Measurements from ENCODE around the gene ERC2. TPM values are rescaled to one million over a fixed set of nuclear protein-coding genes. Genes with fewer than 3 reads are reported as not detected.
"Not testable (repeated sequence)": the region's sequence is repeated elsewhere in the genome, so short reads cannot be mapped to it uniquely, and the experiment has no call there.

ERC2 gene
- total and polyA plus RNA-seq, 2 of the 13 experiments (the other 11 are each of a cell fraction or from before 2014, with no cell fraction given), result 0.16 to 0.22 TPM

- ATAC-seq; CTCF ChIA-PET (ENCODE audit: low intra/inter-chr PET ratio, low total read pairs); H3K4me3 ChIP-seq (replicated peaks in 1 of 3; ENCODE audit: insufficient read depth in 1 of 3, low read depth in 2 of 3, low read length in 3 of 3); H4K20me1 ChIP-seq (ENCODE audit: insufficient read depth, low read length); H3K4me1 ChIP-seq (ENCODE audit: insufficient read depth, low read length); BruUV-seq (replicated peaks); H2AFZ ChIP-seq (ENCODE audit: low read length); H3K79me2 ChIP-seq (ENCODE audit: insufficient read depth, low read length); H3K9me3 ChIP-seq (ENCODE audit: low read length); H3K27ac ChIP-seq (ENCODE audit: extremely low read length, insufficient read depth, low read length); DNase-seq (ENCODE audit: low spot score); H3K9ac ChIP-seq (ENCODE audit: insufficient read depth, low read depth, low read length); intact Hi-C loops (cut with micrococcal nuclease; ENCODE audit: unreplicated experiment); in situ Hi-C loops (cut with HindIII; ENCODE audit: extremely low pct_ligation_motif_present, low pct_unique_long_range_greater_than_20kb); FAIRE-seq; POLR2A ChIA-PET; H3K27me3 ChIP-seq (ENCODE audit: control insufficient read depth in 1 of 2, insufficient read depth in 2 of 2, low read length in 2 of 2); H3K4me2 ChIP-seq (ENCODE audit: low read depth, low read length); H3K36me3 ChIP-seq (replicated peaks in 1 of 2; ENCODE audit: control insufficient read depth in 1 of 2, insufficient read depth in 2 of 2, low read length in 2 of 2): not testable (repeated sequence)
- WGBS (ENCODE audit: low lambda C conversion rate), result 60% methylated on average over 5 of the region's 6 CpGs
These were observed 963.2 kb downstream of the ERC2 start for GRCh38 chr3:55505102-55505501.

GRCh38 chr3:55501905-55502304 lies 966.4 kb downstream of the ERC2 start:
- Histone ChIP-seq H3K79me2 (ENCODE audit: insufficient read depth, low read length) (no peaks in the 10 kb centered on the region), H2AFZ (ENCODE audit: low read length) (no peak overlapping the region), H3K9ac (ENCODE audit: insufficient read depth, low read depth, low read length) (no peak overlapping the region), H3K27me3 (ENCODE audit: control insufficient read depth in 1 of 2, insufficient read depth in 2 of 2, low read length in 2 of 2) (no peaks in the 10 kb centered on the region), H3K36me3 (replicated peaks in 1 of 2; ENCODE audit: control insufficient read depth in 1 of 2, insufficient read depth in 2 of 2, low read length in 2 of 2) (no peaks in the 10 kb centered on the region), H3K4me2 (ENCODE audit: low read depth, low read length) (no peak overlapping the region), H3K4me3 (replicated peaks in 1 of 3; ENCODE audit: insufficient read depth in 1 of 3, low read depth in 2 of 3, low read length in 3 of 3) (no peak overlapping the region), H3K4me1 (ENCODE audit: insufficient read depth, low read length) (no peaks in the 10 kb centered on the region), H3K27ac (ENCODE audit: extremely low read length, insufficient read depth, low read length) (no peak overlapping the region), H3K9me3 (ENCODE audit: low read length) (no peaks in the 10 kb centered on the region), H4K20me1 (ENCODE audit: insufficient read depth, low read length) (no peaks in the 10 kb centered on the region)
- BruUV-seq (replicated peaks), result no TSS peak
- 0% methylated on average over 3 of the region's 3 CpGs for WGBS (ENCODE audit: low lambda C conversion rate)
- ATAC-seq, result no peak
- in situ Hi-C loops (cut with HindIII; ENCODE audit: extremely low pct_ligation_motif_present, low pct_unique_long_range_greater_than_20kb), result no loop called here
- ChIA-PET CTCF (ENCODE audit: low intra/inter-chr PET ratio, low total read pairs) (no interaction called here), POLR2A (no interaction called here)
- intact Hi-C loops (cut with micrococcal nuclease; ENCODE audit: unreplicated experiment), result no loop called here
- DNase-seq (ENCODE audit: low spot score), result no peak
- TF ChIP-seq YY1 (IDR thresholded peaks at IDR 0.05; ENCODE audit: insufficient read depth, insufficient replicate concordance, low read depth, low read length), result no peak
- no peak for TF ChIP-seq SIX4 (CRISPR knock-in tag; IDR thresholded peaks at IDR 0.05)
- TF ChIP-seq ZNF460 (CRISPR knock-in tag; IDR thresholded peaks at IDR 0.05; ENCODE audit: borderline replicate concordance), result no peak
- no peak for TF ChIP-seq MED8 (CRISPR knock-in tag; IDR thresholded peaks at IDR 0.05; ENCODE audit: insufficient replicate concordance)
- no peak for TF ChIP-seq RBAK (CRISPR knock-in tag; IDR thresholded peaks at IDR 0.05)
- no peak for TF ChIP-seq IKZF1 (IDR thresholded peaks at IDR 0.05)
- TF ChIP-seq ZBTB38 (CRISPR knock-in tag; IDR thresholded peaks at IDR 0.05), result no peak
- TF ChIP-seq ZNF225 (CRISPR knock-in tag; IDR thresholded peaks at IDR 0.05), result no peak
- TF ChIP-seq ZNF629 (CRISPR knock-in tag; conservative IDR thresholded peaks at IDR 0.05), result no peak
- no peak for TF ChIP-seq KLF6 (CRISPR knock-in tag; IDR thresholded peaks at IDR 0.05)
- TF ChIP-seq CENPBD1 (CRISPR knock-in tag; IDR thresholded peaks at IDR 0.05; ENCODE audit: borderline replicate concordance, low read depth), result no peak
- no peak for TF ChIP-seq ZSCAN25 (CRISPR knock-in tag; IDR thresholded peaks at IDR 0.05)
- FAIRE-seq, result no peak
